Measurements from ENCODE around the gene PDZD8.

Gene PDZD8

GRCh38 chr10:117367718-117368117, 7.5 kb downstream of the PDZD8 start:
- TF ChIP-seq CTCF (IDR thresholded peaks at IDR 0.05; ENCODE audit: insufficient read depth, low read length, poor library complexity, severe bottlenecking): no peak
- DNase-seq (ENCODE audit: extremely low read depth, insufficient read length): no peak
- no peaks in the 10 kb centered on the region for H3K36me3 ChIP-seq (ENCODE audit: control insufficient read depth, insufficient read depth, low read length)
- H3K27me3 ChIP-seq (replicated peaks; ENCODE audit: control insufficient read depth, insufficient read depth, low read length): no peaks in the 10 kb centered on the region
- H3K4me3 ChIP-seq (replicated peaks; ENCODE audit: low read depth, low read length): no peak overlapping the region

- TF ChIP-seq CTCF (IDR thresholded peaks at IDR 0.05; ENCODE audit: insufficient read depth, low read length, poor library complexity, severe bottlenecking): no peak
- Histone ChIP-seq H3K4me3 (replicated peaks; ENCODE audit: low read depth, low read length) (no peak overlapping the region), H3K36me3 (ENCODE audit: control insufficient read depth, insufficient read depth, low read length) (no peaks in the 10 kb centered on the region), H3K27me3 (replicated peaks; ENCODE audit: control insufficient read depth, insufficient read depth, low read length) (no peaks in the 10 kb centered on the region)
- no peak for DNase-seq (ENCODE audit: extremely low read depth, insufficient read length)
Measured at GRCh38 chr10:117366741-117367140, 8.5 kb downstream of the PDZD8 start.

- no peaks in the 10 kb centered on the region for H3K36me3 ChIP-seq (ENCODE audit: control insufficient read depth, insufficient read depth, low read length)
- H3K4me3 ChIP-seq (replicated peaks; ENCODE audit: low read depth, low read length): no peak overlapping the region
- no peak for DNase-seq (ENCODE audit: extremely low read depth, insufficient read length)
- TF ChIP-seq CTCF (IDR thresholded peaks at IDR 0.05; ENCODE audit: insufficient read depth, low read length, poor library complexity, severe bottlenecking): no peak
- no peaks in the 10 kb centered on the region for H3K27me3 ChIP-seq (replicated peaks; ENCODE audit: control insufficient read depth, insufficient read depth, low read length)
Measured at GRCh38 chr10:117365612-117366011, 9.6 kb downstream of the PDZD8 start.

GRCh38 chr10:117364110-117364960, 10.9 kb downstream of the PDZD8 start:
- H3K4me3 ChIP-seq (replicated peaks; ENCODE audit: low read depth, low read length): no peak overlapping the region
- no peaks in the 10 kb centered on the region for H3K27me3 ChIP-seq (replicated peaks; ENCODE audit: control insufficient read depth, insufficient read depth, low read length)
- no peak for DNase-seq (ENCODE audit: extremely low read depth, insufficient read length)
- no peak for TF ChIP-seq CTCF (IDR thresholded peaks at IDR 0.05; ENCODE audit: insufficient read depth, low read length, poor library complexity, severe bottlenecking)
- no peaks in the 10 kb centered on the region for H3K36me3 ChIP-seq (ENCODE audit: control insufficient read depth, insufficient read depth, low read length)

GRCh38 chr10:117363028-117363427, 12.2 kb downstream of the PDZD8 start:
- TF ChIP-seq CTCF (IDR thresholded peaks at IDR 0.05; ENCODE audit: insufficient read depth, low read length, poor library complexity, severe bottlenecking): no peak
- Histone ChIP-seq H3K4me3 (replicated peaks; ENCODE audit: low read depth, low read length) (no peak overlapping the region), H3K27me3 (replicated peaks; ENCODE audit: control insufficient read depth, insufficient read depth, low read length) (no peaks in the 10 kb centered on the region), H3K36me3 (ENCODE audit: control insufficient read depth, insufficient read depth, low read length) (no peaks in the 10 kb centered on the region)
- DNase-seq (ENCODE audit: extremely low read depth, insufficient read length): no peak

All from GM06990 (cell line).